GM18502 (cell line): Measurements from ENCODE around the gene TMEM205.
"Not testable (repeated sequence)": the region's sequence is repeated elsewhere in the genome, so short reads cannot be mapped to it uniquely, and the experiment has no call there.

Experiments used
- ATAC-seq: cut with Tn5 transposase; IDR thresholded peaks from one replicate; pipeline ENCODE4 v1.9.1; 2021; ENCODE audit warnings: mild to moderate bottlenecking; ENCODE audit not compliant: unreplicated experiment, poor library complexity

TMEM205 gene

GRCh38 chr19:11320278-11320995, 25.6 kb downstream of the TMEM205 start:
- ATAC-seq, result not testable (repeated sequence)

GRCh38 chr19:11306337-11306736, 39.7 kb downstream of the TMEM205 start:
- no peak for ATAC-seq

- no peak for ATAC-seq
Observed at GRCh38 chr19:11304936-11305335, 41.1 kb downstream of the TMEM205 start.

GRCh38 chr19:11300811-11301120, 45.3 kb downstream of the TMEM205 start:
- no peak for ATAC-seq

GRCh38 chr19:11299946-11300810, 45.9 kb downstream of the TMEM205 start:
- ATAC-seq, result no peak

- no peak for ATAC-seq
Observed at GRCh38 chr19:11296264-11296663, 49.8 kb downstream of the TMEM205 start.

- ATAC-seq, result no peak
Observed at GRCh38 chr19:11295665-11296245, 50.3 kb downstream of the TMEM205 start, which contains the start of gene TSPAN16. TSPAN16 (plus strand) TSS chr19:11296160; CDS start chr19:11296298, 138 bp downstream.

- ATAC-seq, result no peak
Observed at GRCh38 chr19:11295180-11295579, 50.9 kb downstream of the TMEM205 start.

- ATAC-seq, result no peak
Observed at GRCh38 chr19:11293433-11294389, 52.4 kb downstream of the TMEM205 start.
